KBM-7 (cell line): Measurements from ENCODE around the gene NAALADL2.

Source experiments
- DNase-seq: peaks from one replicate; pipeline ENCODE4 v3.0.0-alpha.2; 2015
- in situ Hi-C: fragments of 300-500 bp; cut with MboI; formaldehyde crosslinking; loops from 2 replicates; pipeline ENCODE4 v1.14.3; 2020; ENCODE audit warnings: low sequenced_read_pairs, low pct_unique_long_range_greater_than_20kb, mixed read lengths

Gene NAALADL2

DNA sequence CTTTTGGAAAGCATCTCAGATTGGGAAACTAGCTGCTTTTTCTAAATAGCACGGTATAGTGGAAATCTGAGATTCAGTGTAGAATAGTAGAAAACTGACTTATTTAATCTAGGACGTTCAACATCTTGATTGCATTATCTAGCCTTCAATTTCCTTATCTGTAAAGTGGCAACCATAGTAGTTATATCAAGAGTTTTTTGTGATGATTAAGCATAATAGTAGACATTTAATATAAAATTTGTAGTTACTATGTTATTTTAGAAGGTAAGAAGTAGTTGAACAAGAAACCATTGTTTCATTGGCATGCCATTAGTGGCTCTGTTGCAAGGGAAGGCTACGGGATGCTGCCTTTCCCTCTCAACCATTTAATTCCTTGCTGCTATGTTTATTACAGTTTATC lies 367.3 kb downstream of the NAALADL2 start:
- in situ Hi-C loops: no loop called here
- DNase-seq: no peak

DNA sequence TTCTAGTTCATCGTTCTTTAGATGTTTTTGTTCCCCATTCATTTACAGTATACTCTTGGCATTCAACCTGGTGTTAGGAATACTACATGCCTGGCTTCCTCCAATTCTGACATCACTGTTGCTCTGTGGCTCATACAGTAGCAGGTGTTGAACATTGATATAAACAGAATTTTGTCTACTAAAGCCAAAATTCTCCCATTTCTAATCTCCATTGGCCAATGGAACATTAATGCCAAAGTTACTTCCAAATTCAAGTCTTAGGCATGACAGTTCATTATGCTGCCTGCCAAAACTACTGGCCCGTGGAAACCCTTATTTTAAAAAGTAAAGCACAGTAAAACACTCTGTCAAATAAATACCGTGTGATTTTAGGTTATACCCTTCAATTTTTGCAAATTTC lies 368.0 kb downstream of the NAALADL2 start:
- DNase-seq: no peak
- in situ Hi-C loops: no loop called here

DNA sequence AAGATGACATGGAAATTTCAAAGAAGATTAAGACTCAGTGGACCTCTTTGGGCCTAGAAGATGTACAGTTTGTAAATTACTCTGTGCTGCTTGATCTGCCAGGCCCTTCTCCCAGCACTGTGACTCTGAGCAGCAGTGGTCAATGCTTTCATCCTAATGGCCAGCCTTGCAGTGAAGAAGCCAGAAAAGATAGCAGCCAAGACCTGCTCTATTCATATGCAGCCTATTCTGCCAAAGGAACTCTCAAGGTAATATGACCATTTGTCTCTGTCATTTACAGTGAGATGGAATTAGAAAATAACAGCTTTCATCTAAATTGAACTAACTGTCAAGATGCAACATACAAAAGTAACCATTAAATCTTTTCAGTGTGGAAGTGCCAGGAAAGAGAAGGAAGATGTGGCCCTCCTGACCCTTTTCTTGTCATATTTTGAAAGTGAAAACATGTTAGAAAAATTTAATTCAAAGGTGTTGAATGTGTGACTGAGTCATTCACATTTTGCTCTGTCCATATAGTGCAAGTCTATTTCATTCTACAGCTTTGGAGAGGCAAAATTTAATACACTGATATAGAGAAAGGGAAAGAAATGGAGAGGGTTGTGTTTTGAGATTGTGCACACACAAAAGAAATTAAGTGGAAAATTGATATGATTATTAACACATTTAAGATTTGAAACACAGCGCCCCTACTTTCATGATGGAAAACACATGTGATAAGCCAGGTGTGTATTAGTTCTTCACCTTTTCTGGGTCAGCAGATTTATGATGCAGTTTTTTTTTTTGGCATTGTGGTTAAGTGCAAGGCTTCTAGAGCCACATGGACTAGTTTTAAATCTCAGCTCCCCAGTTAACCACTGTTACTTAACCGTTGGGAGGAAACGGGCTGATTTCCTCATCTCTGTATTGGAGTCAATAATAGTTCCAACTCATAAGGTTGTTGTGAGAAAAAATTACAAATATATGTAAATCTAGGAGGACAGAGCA lies 375.1 kb downstream of the NAALADL2 start:
- in situ Hi-C loops: no loop called here
- DNase-seq: no peak

DNA sequence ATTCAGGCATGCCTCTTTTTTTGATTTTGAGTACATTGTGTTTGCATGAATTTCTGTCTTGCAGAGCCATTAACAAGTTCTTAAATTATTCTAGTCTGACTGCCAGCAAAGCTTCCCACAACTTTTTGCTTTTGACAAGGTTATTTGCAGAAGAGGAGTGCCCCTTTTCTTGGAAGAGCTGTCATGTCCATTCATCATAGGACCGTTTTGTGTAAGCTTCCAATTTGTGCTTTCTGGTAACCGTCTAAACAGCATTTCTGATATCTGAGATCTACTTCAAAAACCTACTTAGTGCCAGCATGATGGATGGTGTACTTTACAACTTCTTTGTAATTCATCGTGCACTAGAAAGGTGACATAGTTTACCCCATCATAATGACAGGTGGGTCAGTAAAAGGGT lies 379.7 kb downstream of the NAALADL2 start:
- in situ Hi-C loops: no loop called here
- no peak for DNase-seq

- DNase-seq: no peak
- in situ Hi-C loops: no loop called here
These were observed 381.8 kb downstream of the NAALADL2 start for GRCh38 chr3:175240921-175241320.

DNA sequence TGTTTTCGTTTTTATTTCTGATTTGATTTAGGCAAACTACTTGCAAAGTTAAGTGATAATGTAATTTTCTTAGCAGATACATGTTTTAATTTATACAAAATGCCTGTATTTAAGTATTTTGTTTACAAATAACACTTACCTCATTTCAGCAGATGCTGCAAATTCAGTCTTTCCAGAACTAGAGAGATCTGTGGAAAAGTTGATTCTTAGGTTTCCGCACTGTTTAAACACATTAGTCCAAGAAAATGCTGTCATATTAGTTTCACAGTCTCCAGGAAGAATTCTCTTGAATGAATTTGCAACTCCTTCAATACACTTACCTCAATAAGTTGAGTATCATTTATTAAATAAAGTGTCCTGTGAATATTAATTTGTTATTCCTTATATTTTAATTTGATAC lies 383.1 kb downstream of the NAALADL2 start:
- in situ Hi-C loops: no loop called here
- no peak for DNase-seq

DNA sequence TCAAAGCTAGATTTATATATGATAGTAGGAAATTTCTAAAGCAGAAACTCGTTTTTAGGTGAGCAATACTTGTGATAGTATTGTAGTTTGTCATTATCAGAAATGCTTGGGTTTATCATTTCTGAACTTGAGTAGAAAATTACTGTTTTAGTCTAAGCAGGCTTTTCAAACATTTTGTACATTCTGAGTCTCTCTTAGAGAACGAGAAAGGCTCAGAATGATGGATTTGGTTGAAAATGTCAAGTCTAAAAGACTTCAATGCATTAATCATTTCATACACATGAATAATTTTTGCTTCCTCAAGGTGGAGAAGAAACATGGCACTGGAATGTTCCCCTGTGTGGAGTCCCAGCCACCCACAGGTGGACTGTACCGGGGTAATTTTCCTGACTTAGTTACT lies 387.1 kb downstream of the NAALADL2 start:
- no peak for DNase-seq
- in situ Hi-C loops: no loop called here

DNA sequence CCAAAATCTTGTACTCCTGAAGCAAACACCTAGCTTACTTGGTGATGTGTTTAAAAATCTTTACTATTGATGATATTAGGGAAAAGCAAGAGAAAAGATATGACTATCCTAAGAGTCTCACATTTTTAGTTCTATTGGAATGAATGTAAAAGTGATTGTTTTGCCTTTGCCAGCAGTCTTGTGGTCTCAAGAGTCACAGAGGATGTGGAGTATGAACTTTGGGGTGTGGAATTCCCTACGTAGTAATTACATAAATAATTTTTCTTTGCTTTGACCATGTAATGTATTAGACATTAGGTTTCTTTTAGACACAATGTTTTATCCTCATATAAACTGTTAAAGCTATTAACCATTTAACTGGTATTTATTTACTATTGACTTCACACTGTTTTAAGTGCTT lies 387.6 kb downstream of the NAALADL2 start:
- in situ Hi-C loops: no loop called here
- DNase-seq: no peak

DNA sequence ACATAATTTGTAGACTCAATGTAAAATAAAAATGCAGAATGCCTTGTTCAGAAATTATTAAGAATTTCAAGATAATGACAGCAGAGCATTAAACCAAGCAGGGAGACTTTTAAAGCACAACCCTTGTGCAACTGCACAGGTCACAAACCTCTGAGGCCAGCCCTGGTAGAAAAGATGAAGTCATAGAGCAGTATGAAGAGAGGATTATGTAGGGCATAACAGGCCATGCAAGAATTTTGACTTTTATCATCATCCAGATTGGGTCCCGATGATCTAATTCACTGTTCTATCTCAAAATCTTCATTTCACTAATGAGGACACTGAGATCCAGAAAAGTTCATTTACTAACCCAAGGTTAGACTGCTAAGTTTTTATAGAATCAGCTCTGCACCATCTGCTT lies 388.5 kb downstream of the NAALADL2 start:
- no peak for DNase-seq
- in situ Hi-C loops: no loop called here

DNA sequence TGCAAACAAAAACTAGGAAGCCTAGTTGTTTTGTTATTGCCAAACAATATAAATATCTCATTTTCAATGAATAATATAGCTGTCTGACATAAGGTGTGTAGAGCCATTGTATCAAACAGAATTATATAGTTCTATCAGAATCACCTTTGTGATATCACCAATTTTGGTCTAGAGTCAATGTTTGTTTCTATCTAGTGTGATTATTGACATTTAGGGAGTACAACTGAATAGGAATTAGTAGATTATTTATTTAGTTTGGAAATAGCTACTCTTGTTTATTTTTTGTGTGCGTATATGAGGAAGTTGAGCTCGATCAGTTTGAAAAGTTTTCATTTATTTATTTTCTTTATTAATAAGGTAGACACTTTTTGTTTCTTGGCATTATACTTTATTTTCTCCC lies 389.7 kb downstream of the NAALADL2 start:
- no peak for DNase-seq
- in situ Hi-C loops: no loop called here

- in situ Hi-C loops: no loop called here
- DNase-seq: no peak
These were observed 396.6 kb downstream of the NAALADL2 start for GRCh38 chr3:175255698-175256097.

- no peak for DNase-seq
- in situ Hi-C loops: no loop called here
These were observed 398.0 kb downstream of the NAALADL2 start for GRCh38 chr3:175257123-175257522.

GRCh38 chr3:175258763-175259162 lies 399.6 kb downstream of the NAALADL2 start:
- no peak for DNase-seq
- in situ Hi-C loops: no loop called here

GRCh38 chr3:175260145-175260794 lies 401.1 kb downstream of the NAALADL2 start:
- in situ Hi-C loops: no loop called here
- no peak for DNase-seq

DNA sequence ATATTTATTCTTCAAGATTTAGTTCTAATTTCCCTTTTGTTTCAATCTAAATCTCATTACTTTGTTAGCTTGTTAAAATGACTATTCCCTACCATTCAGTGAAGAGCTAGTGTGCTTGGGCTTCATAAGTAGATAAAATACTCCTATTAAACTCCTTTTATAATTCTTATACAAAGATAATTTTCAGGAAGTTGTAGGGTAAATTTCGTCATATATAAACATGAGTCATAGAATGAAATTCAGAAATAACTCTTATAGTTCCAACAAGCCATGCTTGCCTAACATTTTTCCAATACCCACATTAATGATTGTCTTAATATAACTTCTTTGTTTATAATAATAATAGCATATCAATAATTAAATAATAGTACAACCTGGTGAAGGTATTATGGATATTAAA lies 407.3 kb downstream of the NAALADL2 start:
- in situ Hi-C loops: no loop called here
- DNase-seq: no peak

DNA sequence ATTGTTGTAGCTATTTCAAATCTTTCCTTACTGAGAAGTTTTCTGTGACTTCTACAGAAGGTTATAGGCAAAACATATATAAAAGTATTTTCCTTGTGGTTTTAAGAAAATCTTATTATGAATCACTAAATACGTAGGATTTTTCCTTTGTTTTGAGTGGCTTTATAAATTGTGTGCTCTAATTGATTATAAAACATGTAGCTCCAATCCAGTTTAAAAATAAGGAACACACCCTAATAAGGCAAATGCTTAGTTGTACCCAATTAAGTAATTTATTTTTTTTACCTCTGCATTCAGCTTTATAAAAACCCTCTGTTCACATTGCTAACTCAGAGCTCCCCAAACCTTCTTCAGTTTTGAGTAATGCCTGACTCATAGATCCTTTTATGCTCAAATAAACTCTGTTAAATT lies 408.0 kb downstream of the NAALADL2 start:
- DNase-seq: no peak
- in situ Hi-C loops: no loop called here

DNA sequence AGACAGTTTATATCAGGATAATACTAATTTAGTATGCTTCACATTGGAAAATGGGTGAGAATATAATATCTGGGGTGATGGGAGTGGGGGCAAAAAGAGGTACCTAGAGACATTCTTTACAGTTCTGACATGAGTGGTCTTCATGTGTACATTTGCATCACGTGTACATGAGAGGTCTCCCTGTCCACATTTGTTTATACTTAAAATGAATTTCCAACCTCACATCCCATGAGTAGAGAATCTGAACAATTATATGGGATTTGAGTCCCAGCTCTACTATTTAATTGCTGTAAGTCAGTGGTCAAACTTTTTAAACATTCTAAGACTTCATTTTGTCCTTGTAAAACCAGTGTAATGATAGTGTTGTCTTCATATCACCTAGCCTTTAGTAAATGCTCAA lies 408.4 kb downstream of the NAALADL2 start:
- in situ Hi-C loops: no loop called here
- DNase-seq: no peak

DNA sequence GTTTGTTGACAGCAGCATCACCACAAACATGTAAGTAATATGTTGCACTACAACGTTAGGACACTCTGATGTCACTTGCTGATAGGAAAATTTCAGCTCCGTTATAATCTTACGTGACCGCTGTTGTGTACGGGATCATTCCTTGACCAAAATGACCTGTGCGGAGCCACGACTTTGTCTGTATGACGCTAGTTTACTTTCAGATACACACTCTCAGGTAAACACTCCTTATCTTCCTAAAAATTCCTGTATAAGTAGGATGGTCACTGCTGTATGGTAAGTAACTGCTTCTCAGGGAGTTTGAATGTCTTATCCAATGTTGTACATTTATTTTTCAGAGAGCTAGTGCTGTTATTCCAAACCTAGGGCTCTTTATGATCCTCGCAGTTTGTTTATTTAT lies 410.3 kb downstream of the NAALADL2 start:
- DNase-seq: no peak
- in situ Hi-C loops: no loop called here

DNA sequence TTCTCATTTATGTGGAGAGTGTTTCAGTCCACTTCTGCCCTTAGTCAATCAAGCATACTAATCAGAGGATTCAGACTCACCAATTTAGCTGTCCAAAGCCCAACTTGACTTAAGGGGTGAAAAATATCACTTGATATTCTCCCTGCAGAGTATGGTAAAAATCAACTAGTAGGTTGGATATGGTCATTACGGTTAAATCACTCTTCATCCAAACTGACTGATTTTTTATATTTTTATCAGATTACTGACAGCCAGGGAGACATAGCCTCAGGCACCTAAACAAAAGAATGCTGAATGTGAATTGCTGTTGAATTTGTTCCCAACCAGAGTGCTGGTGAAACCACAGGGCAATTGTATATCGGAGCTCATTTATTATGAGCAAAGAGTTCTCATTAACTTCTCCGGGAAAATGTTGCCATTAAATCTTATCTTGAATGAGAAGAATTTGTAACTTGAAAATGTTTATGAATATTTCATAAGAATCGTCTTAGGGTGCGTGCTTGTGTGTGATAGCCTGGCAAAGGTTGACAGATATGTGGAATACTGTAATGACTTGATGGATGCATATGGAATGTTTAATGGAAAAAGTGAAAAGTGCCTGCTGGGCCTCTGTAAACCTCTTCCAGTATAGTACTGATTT lies 411.2 kb downstream of the NAALADL2 start:
- DNase-seq: no peak
- in situ Hi-C loops: no loop called here

DNA sequence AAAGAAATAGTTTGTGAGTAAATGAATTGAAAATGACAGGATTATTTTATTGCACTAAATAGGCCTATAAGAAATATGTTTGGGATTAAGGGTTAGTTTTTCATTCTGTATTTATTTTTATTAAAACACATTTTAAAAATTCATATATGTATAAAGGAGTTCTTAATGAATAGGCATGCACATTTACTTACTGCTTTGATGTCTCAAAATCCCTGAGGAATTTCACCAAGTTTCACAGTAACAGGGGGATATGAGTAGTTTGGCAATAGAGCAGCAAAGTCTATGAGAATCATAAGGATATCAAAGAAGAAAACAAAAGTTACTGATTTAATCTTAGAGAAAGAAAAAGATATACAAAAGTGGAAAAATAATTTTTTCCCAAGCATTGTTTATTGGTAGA lies 411.7 kb downstream of the NAALADL2 start:
- in situ Hi-C loops: no loop called here
- DNase-seq: no peak
